Subcutaneous adipose tissue (tissue), 4 donors: ENCODE data around the gene TOMM6. TPM values are rescaled to one million over a fixed set of nuclear protein-coding genes. Genes with fewer than 3 reads are reported as not detected.

Experiments used
- CTCF ChIP-seq: fragments of 450-650 bp; IDR thresholded peaks from one replicate; pipeline ENCODE4 v1.5.1; 2016; ENCODE audit warnings: low read depth, mild to moderate bottlenecking, control low read depth, antibody characterized with exemption, moderate library complexity
- total RNA-seq, 4 donors: library from RNA; depleted of rRNA; stranded (reverse); fragments of >200 nt; gene quantifications; one replicate each; pipeline ENCODE4 v1.1.0, GENCODE V29; 2016

Gene TOMM6
- total RNA-seq, 4 donors from 2014 or later = 74.9 to 164 (median 94.5) TPM

GRCh38 chr6:41768545-41769308 lies 18.8 kb upstream of the TOMM6 start:
- no peak for TF ChIP-seq CTCF

GRCh38 chr6:41769376-41769775 lies 18.1 kb upstream of the TOMM6 start:
- no peak for TF ChIP-seq CTCF

GRCh38 chr6:41770381-41771057 lies 17.0 kb upstream of the TOMM6 start:
- no peak for TF ChIP-seq CTCF

- no peak for TF ChIP-seq CTCF
Measured at GRCh38 chr6:41771058-41771983, 16.2 kb upstream of the TOMM6 start.

- TF ChIP-seq CTCF = no peak
Measured at GRCh38 chr6:41774841-41775240, 12.7 kb upstream of the TOMM6 start.

GRCh38 chr6:41775293-41775882 lies 12.1 kb upstream of the TOMM6 start:
- no peak for TF ChIP-seq CTCF
